ENCODE results near the gene ABCC5.

GRCh38 chr3:183873914-183874313 is 143.8 kb downstream of the ABCC5 start:
- TF ChIP-seq EZH2phosphoT487 (IDR thresholded peaks at IDR 0.05; ENCODE audit: insufficient read depth, low read depth), result no peak
- no peak for TF ChIP-seq EZH2 (IDR thresholded peaks at IDR 0.05; ENCODE audit: insufficient read depth, poor library complexity, severe bottlenecking)
